ENCODE data around the gene WNT10A.
A peak's percentile ranks its signal among the peaks of the same experiment; 100 is the strongest.

The WNT10A gene

GRCh38 chr2:218878486-218878885, 2.2 kb upstream of the WNT10A start:
- DNase-seq = no peak

GRCh38 chr2:218878926-218879761, 1.5 kb upstream of the WNT10A start:
- no peak for DNase-seq

- DNase-seq = peak in 1 of 6 experiments; percentile 50
Observed at GRCh38 chr2:218879776-218880101, 913 bp upstream of the WNT10A start.

- no peak for DNase-seq
Observed at GRCh38 chr2:218880859-218881594, 375 bp downstream of the WNT10A start.

DNA sequence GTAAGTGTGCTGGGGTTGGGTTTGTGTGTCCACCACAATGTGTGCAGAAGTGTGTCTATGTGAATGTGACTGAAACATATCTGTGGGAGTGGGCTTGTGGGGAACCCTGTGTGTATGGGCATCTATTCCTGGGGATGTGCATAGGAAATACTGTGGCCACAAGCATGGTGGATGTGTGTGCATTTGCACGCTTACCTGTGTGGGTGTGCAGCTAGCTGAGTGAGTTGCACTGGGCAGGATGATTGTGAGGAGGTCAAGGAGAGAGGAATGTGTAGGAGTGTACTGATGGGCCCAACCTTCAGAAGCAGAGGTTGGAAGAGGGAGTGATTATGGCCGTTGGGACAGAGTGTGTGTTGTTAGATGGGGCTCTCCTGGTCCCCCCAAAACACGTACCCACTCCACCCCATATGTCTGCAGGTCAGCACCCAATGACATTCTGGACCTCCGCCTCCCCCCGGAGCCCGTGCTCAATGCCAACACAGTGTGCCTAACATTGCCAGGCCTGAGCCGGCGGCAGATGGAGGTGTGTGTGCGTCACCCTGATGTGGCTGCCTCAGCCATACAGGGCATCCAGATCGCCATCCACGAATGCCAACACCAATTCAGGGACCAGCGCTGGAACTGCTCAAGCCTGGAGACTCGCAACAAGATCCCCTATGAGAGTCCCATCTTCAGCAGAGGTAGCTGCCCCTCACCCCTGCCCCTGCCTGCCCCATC, 1.2 kb downstream of the WNT10A start:
- no peak for DNase-seq

- no peak for DNase-seq
Observed at GRCh38 chr2:218882461-218882816, 1.8 kb downstream of the WNT10A start.

- no peak for DNase-seq
Observed at GRCh38 chr2:218882866-218883366, 2.3 kb downstream of the WNT10A start.

GRCh38 chr2:218883491-218884490, 3.1 kb downstream of the WNT10A start:
- DNase-seq = peak in 3 of 6 experiments; percentile 15 to 50 (median 16)

- no peak for DNase-seq
Observed at GRCh38 chr2:218884519-218884918, 3.9 kb downstream of the WNT10A start.

- no peak for DNase-seq
Observed at GRCh38 chr2:218885981-218886947, 5.6 kb downstream of the WNT10A start.

DNA sequence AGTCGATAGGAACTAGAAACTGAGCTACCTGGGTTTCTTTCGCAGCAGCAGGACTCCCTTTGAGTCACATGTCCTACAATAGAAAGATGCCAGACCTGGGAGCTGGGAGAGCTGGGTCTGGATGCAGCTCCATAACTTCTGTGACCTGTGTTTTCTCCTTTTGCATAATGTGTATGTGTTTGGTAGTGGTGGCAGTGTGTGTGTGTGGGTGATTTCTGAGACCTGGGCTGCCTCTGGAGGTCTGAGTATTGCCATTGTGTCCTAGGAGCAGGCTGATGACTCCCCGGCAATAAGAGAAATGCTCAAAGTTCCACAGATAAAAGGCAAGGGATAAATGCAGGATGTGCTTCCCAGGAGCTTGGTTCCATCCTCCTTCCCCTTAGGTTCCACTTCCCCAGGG, 6.4 kb downstream of the WNT10A start:
- no peak for DNase-seq

- DNase-seq = no peak
Observed at GRCh38 chr2:218888341-218888740, 7.7 kb downstream of the WNT10A start.

DNA sequence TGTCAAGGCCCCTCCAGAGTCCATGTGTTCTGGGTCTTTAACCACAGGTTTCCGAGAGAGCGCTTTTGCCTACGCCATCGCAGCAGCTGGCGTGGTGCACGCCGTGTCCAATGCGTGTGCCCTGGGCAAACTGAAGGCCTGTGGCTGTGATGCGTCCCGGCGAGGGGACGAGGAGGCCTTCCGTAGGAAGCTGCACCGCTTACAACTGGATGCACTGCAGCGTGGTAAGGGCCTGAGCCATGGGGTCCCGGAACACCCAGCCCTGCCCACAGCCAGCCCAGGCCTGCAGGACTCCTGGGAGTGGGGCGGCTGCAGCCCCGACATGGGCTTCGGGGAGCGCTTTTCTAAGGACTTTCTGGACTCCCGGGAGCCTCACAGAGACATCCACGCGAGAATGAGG, 9.3 kb downstream of the WNT10A start:
- no peak for DNase-seq

GRCh38 chr2:218890369-218890768, 9.7 kb downstream of the WNT10A start:
- DNase-seq = no peak

DNA sequence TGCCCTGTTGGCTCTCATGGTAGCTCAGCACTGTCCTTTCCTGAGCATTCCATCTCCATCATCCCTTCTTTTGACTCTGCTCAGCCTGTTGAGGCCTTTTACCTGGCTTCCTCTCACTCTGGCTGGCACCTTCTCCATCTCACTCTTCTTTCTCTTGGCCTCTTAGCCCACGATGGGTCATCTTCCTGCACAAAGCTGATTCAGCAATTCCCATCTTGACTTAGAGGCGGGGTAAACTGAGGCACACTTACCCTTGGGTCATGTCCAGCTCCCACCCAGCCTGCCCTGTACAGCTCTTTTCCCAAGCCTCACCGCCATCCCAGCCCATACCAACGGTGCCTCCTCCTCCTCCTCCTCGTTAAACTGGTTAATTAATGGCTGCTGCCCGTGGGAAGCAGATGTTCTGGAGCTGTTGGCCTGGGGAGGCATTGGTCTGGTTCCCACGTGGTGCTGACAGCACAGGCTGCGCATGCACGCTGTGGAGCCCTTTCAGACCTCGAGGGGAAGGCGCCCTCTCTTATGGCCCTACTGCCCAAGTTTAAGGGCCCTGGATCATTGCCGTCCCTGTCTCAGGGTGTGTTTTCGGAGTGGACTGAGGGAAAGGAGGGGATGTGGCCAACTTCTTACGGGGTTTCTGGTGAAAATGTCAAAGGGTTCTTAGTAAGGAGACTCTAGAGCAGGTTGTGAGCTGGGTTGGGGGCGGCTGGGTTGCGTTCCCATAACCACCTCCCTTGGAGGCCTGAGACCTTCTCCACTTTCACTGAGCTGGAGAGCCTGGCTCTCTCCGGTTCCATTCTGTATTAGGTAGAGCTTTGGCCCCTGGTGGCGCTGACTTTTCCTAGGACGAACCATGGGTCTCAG, 10.9 kb downstream of the WNT10A start:
- no peak for DNase-seq

DNA sequence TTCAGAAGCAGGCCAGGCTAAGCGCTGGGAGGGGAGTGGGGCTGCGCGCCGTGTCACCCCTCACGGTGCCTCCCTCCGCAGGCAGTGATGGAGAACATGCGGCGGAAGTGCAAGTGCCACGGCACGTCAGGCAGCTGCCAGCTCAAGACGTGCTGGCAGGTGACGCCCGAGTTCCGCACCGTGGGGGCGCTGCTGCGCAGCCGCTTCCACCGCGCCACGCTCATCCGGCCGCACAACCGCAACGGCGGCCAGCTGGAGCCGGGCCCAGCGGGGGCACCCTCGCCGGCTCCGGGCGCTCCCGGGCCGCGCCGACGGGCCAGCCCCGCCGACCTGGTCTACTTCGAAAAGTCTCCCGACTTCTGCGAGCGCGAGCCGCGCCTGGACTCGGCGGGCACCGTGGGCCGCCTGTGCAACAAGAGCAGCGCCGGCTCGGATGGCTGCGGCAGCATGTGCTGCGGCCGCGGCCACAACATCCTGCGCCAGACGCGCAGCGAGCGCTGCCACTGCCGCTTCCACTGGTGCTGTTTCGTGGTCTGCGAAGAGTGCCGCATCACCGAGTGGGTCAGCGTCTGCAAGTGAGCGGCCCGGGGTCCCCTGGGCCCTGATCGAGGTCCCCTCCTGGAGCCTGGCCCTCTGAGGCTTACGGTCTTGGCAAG, 12.2 kb downstream of the WNT10A start:
- DNase-seq = peak; percentile 76 to 97 (median 85)

- peak in 2 of 6 experiments; percentile 34 to 44 for DNase-seq
Observed at GRCh38 chr2:218893349-218894150, 12.9 kb downstream of the WNT10A start.

DNA sequence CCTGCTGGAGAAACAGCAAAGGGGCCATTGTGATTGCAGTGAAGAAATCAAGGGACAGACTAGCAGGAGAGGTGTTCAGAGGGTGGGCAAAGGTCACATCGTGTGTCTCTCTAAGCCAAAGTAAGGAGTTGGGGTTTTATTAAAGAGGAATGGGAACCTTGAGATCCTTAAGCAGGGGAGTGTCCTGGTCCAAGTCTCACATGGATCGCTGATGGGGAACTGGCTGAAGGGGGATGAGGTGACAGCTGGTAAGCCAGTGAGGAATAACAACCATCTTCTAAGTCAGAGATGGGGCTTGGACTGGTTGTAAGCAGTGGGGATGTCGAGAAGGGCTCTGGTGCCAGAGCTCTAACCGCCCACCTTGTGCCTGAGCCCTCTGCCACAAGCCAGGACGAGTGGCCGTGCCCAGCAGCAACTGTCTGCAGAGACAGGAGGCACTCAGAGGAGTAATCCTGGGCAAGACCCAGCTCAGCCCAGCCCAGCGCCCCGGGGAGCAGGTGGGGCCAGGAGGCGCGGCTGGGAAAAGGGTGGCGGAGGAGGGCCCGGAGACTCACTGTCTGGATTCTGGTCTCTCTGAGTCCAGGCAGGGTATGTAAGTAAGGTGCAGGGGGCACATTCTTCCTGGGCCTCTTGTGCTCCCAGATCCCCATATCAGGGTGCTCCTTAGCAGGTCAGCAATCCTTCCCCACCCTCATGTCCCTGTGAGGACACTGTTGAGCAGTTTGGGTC, 13.7 kb downstream of the WNT10A start:
- DNase-seq = no peak

All from stimulated activated naive CD4-positive, alpha-beta T cell (primary cell).